Measurements from ENCODE around the gene FTSJ3.

DNA sequence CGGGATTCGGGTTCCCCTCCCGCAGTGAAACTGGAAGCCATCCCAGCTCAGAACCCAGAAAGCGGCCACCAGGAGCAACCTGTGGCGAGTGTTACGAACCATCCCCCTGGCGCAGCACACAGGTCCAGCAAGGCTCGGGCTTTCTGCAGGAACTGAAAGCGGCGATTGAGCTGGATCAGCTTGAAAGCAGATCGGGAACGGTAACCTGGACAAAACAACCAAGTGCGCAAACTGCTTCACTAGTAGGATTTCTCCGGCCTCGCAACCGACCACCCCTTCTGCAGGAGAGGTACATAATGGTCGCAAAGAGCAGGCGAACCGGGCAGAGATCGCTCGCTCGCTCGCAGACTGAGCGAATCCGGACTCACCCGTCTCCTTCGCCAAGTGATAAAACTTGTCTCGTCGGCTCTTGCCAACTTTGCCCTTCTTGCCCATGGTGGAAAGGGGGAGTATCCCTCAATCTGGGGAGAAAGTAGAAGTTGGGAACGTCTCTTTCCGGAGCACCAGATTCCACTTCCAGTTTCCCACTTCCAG lies 928 bp downstream of the FTSJ3 start:
- TF ChIP-seq, protein P1, sequence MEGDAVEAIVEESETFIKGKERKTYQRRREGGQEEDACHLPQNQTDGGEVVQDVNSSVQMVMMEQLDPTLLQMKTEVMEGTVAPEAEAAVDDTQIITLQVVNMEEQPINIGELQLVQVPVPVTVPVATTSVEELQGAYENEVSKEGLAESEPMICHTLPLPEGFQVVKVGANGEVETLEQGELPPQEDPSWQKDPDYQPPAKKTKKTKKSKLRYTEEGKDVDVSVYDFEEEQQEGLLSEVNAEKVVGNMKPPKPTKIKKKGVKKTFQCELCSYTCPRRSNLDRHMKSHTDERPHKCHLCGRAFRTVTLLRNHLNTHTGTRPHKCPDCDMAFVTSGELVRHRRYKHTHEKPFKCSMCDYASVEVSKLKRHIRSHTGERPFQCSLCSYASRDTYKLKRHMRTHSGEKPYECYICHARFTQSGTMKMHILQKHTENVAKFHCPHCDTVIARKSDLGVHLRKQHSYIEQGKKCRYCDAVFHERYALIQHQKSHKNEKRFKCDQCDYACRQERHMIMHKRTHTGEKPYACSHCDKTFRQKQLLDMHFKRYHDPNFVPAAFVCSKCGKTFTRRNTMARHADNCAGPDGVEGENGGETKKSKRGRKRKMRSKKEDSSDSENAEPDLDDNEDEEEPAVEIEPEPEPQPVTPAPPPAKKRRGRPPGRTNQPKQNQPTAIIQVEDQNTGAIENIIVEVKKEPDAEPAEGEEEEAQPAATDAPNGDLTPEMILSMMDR (conservative IDR thresholded peaks at IDR 0.05 in 1 of 2, IDR thresholded peaks at IDR 0.05 in 1 of 2; ENCODE audit: low read depth in 1 of 2, low read length in 2 of 2) = no peak
- no peak for TF ChIP-seq EZH2 (IDR thresholded peaks at IDR 0.05; ENCODE audit: low read length, missing control alignments)
